T-helper 2 cell (primary cell): ENCODE data around the gene PTPRM.
"Not testable (repeated sequence)": the region's sequence is repeated elsewhere in the genome, so short reads cannot be mapped to it uniquely, and the experiment has no call there.

Source experiments
- DNase-seq, 5 experiments: peaks; one replicate each; pipeline versions ENCODE4 v3.0.0 to v3.0.0-alpha.2; 2012 to 2022

The PTPRM gene

GRCh38 chr18:7729868-7730267 lies 162.8 kb downstream of the PTPRM start:
- no peak for DNase-seq

DNA sequence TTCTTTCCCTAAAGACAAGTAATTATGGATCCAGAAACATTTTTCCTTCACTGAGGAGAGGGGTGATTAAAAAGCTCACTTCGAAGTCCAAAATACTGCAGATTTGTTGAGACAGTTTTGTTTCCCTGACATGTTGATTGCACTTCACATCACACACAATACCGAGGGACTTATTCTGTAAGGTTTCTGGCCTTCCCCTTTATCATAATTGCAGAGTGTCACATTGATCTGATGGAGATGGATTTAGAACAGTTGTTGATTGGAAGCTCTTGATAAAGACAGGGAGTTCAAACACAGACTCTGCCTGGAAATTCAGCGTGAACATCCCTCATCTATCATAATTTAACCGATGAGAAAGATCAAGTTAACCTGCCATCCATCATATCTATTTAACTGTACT lies 163.6 kb downstream of the PTPRM start:
- DNase-seq, result no peak

- no peak for DNase-seq
Measured at GRCh38 chr18:7733642-7734041, 166.5 kb downstream of the PTPRM start.

- no peak for DNase-seq
Measured at GRCh38 chr18:7735196-7735595, 168.1 kb downstream of the PTPRM start.

DNA sequence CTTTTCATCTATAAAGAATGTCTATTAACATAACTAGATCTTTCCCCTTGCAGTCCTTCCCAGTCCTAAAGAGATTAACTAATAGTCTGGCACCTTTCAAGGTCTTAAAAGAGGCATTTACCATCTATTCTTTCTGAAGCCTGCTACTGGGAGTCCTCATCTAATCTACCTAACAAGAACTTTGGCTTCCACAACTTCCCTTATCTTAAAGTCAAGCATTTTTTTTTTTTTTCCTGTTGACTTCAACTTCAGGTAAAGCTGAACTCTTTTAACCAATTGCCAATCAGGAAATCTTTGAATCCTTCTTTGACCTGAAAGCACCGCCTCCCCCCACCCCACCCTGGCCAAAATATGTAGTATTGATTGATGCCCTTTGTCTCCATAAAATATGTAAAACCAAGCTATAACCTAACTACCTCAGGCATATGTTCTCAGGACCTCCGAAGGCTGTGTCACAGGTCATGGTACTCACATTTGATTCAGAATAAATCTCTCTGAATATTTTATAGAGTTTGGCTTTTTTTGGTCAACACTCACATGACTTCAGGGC lies 168.6 kb downstream of the PTPRM start:
- DNase-seq, result no peak

- not testable (repeated sequence) for DNase-seq
Measured at GRCh38 chr18:7736526-7736925, 169.4 kb downstream of the PTPRM start.

- no peak for DNase-seq
Measured at GRCh38 chr18:7737550-7737949, 170.4 kb downstream of the PTPRM start.

GRCh38 chr18:7740821-7741220 lies 173.7 kb downstream of the PTPRM start:
- DNase-seq, result no peak

DNA sequence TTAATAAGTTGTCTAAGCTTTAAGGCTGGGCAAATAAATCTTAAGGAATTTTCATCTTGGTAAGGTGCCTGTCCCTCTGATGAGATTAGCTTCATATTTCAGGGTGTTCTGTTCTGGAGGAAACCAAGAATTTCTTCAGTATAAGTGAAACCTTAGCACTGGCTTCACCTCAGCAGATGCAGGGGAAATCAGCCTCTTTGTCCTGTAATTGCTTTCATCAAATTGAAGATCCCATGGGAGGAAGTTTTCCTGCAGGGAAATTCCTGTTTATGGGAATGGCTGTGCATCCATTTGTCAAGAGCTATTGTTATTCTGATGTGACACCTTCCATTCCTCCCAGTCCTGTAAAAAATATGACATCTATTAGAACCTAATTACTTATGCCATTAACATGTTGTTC lies 174.5 kb downstream of the PTPRM start:
- DNase-seq, result no peak

DNA sequence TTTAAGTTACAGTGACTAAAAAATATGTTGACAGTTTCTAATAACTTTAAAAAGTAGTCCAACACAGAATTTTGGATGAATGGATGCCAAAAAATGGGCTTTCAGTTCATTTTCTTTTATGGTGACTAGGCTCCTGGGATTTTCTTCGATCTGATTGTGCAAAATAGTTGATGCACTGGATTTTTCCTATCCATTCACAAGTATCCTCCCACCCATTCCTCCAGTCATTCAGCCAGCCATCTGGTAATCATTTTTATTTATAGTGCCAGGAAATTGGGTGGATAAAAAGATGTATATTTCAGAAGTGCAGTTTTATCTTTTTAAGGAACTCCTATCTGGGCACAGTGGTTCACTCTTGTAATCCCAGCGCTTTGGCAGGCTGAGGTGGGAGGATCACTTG lies 175.1 kb downstream of the PTPRM start:
- DNase-seq, result no peak

- no peak for DNase-seq
Measured at GRCh38 chr18:7743256-7743655, 176.1 kb downstream of the PTPRM start.

- DNase-seq, result no peak
Measured at GRCh38 chr18:7746106-7746505, 179.0 kb downstream of the PTPRM start.

- no peak for DNase-seq
Measured at GRCh38 chr18:7748251-7749007, 181.3 kb downstream of the PTPRM start.

DNA sequence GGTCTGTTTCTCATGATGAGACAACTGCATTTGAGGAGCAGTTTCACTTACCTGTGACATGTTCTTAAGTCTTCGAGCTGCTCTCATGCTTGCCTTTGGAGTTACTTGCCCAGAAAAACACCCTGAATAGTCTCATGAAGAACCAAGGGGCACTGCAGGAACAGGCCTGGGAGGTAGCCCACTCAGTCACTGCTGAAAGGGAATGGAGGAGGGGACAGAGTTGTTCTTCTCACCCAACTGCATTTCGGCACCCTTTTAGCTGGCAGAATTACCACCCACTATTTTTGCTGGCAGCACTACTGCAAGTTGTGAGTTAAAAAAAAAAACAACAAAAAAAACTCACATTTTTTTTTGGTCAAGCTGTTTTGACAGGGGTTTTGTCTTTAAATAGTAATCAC lies 181.9 kb downstream of the PTPRM start:
- no peak for DNase-seq

DNA sequence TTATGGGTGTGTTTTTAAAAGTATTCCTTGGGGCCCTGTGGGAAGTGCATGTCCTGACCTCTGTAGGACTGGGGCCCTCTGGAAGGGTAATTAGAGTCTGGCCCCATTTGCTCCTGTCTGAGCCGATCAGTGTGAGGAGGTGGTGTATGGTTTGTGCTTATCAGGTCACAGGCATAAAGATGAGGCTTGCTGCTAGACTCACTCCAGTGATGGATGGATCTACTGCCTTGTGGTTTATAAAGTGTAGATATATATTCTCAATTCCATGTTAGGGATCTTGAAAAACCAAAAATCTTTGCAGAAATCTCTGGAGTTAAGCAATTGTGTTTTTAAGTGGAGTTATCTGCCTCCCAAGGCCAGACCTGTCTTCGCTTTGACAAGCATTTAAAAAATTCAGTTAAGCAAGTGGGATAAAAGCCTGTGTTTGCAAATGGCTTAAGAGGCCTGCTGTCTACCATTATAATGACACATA lies 182.4 kb downstream of the PTPRM start:
- DNase-seq, result no peak

GRCh38 chr18:7750095-7750663 lies 183.1 kb downstream of the PTPRM start:
- no peak for DNase-seq

GRCh38 chr18:7750966-7751365 lies 183.8 kb downstream of the PTPRM start:
- no peak for DNase-seq

DNA sequence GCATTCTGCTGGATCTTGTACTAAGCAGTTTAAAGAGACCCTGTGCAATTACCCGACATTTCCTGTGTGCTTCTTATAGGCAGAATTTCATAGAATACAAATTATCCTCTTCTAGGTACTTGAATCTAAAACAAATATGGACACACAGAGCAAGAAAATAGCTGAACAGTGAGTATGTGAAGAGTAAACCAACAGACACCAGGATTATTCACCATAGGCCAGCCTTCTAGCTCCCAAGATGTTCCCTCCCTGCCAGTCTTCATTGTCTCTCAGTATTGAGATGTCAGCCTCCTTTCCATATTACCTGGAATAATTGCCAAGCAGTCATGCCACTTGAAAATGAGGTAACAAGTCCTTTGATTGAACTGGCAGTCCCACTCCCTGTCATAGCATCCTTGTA lies 187.1 kb downstream of the PTPRM start:
- DNase-seq, result no peak

DNA sequence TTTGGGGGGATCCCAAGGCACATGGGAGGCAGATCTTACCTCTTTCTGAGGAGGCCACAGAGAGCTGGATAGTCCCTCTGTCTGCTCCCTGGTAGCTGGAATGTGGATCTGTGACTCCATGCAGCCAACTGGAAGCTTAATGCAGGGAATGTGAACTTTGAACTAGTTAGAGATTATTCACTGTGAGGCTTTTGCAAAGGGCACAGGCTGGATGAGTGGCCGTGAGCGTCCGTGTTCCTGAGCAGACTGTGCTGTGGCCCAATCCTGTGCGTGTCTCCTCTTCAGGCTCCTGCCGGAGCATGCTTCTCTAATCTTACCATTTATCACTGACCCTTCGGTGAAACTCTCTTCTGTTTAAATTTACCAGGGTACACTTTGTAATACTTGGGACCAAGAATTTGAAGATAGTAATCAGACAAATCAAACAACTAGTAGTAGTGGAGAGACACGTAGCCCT lies 187.6 kb downstream of the PTPRM start:
- no peak for DNase-seq

DNA sequence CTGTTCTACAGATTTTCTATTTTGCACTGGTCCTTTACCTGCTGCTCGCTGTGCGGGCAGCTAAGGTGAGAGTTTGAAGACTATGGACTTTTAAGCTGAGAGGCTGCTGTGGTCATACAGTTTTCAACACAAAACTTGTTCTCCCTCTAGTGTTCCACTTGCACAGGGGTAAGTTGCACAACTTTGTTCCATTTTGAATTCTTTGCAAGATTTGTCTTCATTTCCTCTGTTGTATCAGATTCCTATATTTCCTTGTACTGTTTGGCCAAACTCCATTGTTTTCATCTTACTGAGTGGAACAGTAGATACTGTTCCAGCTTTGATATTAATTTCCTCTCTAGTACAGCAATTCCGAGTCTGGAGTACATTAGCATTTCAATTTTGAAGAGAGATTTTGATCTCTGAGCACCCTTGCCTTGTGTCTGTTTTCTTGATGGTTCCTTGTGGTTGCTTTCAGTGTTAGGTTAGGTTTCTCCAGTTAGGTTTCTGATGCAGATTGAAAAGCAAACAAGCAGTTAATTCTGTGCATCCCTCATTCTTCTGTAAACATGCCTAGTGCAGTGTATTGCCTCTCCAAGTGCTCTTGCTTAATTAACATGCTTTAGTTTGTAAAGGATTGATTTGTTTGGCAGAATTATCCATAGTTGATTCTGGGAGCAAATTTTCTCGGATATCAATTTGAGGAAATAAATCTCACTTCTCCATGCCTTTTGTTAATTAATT lies 188.8 kb downstream of the PTPRM start:
- DNase-seq, result peak in 1 of 5 experiments; percentile 2

DNA sequence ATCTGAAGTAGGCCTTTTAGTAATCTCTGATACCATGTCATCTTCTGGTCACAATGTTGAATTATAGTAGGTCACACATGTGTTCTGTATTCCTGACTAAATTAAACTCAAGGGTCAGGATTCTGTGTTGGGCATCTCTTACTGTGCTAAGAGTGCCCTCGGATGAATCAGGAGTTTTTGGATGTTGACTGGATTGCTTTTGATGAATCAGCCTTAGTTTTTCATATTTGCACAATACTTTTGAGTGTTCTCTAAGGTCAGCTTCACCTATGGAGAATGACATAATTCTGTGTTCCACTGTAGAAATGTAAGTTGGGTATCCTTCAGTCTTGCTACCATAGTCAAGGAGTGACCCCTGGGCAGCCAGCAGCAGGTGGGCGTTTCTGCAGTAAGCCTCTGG lies 190.1 kb downstream of the PTPRM start:
- no peak for DNase-seq

GRCh38 chr18:7758764-7759163 lies 191.6 kb downstream of the PTPRM start:
- no peak for DNase-seq
